Purkinje cell (primary cell): ENCODE measurements around the gene NGLY1. TPM values are rescaled to one million over a fixed set of nuclear protein-coding genes. Genes with fewer than 3 reads are reported as not detected.

Source experiments
- polyA plus RNA-seq: library from polyadenylated mRNA; unstranded; fragments of >200 nt; fragmentation: Nextera tagmentation; gene quantifications from 2 replicates; pipeline ENCODE4 v1.2.1, GENCODE V29; 2014

NGLY1 gene
- 40.7 and 43.7 TPM in 2 replicates for polyA plus RNA-seq

GRCh38 chr3:25782938-25783660 lies at the start of gene NGLY1:
Gene NGLY1 (minus strand): TSS chr3:25783443. CDS start chr3:25783390, 53 bp downstream.

GRCh38 chr3:25789596-25790556 lies 6.6 kb upstream of the NGLY1 start, which contains the start of gene OXSM:
Gene OXSM (plus strand): TSS chr3:25790090. CDS start chr3:25791021, 931 bp downstream.

Other genes with a start within 250 kb of the NGLY1 start
- 55.2 and 57.7 TPM in 2 replicates for gene TOP2B, start 118.5 kb downstream of the NGLY1 start, polyA plus RNA-seq
- 18.8 and 24.8 TPM in 2 replicates for gene OXSM, start 6.6 kb upstream of the NGLY1 start, polyA plus RNA-seq